Endothelial cell of umbilical vein (primary cell): ENCODE data around the gene FRMD6. TPM values are rescaled to one million over a fixed set of nuclear protein-coding genes. Genes with fewer than 3 reads are reported as not detected.

Source experiments
- BruUV-seq: library from RNA; stranded (reverse); fragments of 400-500 nt; replicated peaks from 2 replicates; lab custom pipeline; 2021; lab: Mats Ljungman, UMichigan
- CTCF ChIA-PET: fragments of 300-600, 350-600 bp; sonication (Branson Sonifier 250); formaldehyde crosslinking; loops from one replicate; lab custom pipeline; 2021; ENCODE audit warnings: antibody characterized with exemption, inconsistent platforms; lab: Charles Lee
- POLR2A ChIA-PET: fragments of 300-600, 350-600 bp; sonication (Branson Sonifier 250); formaldehyde crosslinking; loops from one replicate; lab custom pipeline; 2021; ENCODE audit warnings: antibody characterized with exemption, inconsistent platforms; lab: Charles Lee
- DNase-seq: peaks from one replicate; pipeline ENCODE4 v3.0.0-alpha.2; 2011; ENCODE audit warnings: low read depth, low spot score
- FAIRE-seq: peaks from 2 replicates; lab custom pipeline; 2011; peaks lifted over from hg19 to GRCh38; lab: Jason Lieb, UNC
- H2AFZ ChIP-seq: 2 replicates; pipeline ENCODE4 v1.6.0; 2012; ENCODE audit warnings: low read depth, low read length, control low read depth, inconsistent platforms
- H3K27ac ChIP-seq: 2 replicates; pipeline ENCODE4 v1.5.1; 2011; ENCODE audit warnings: low read depth, mild to moderate bottlenecking, control low read depth, low read length, moderate library complexity; ENCODE audit not compliant: insufficient read depth
- H3K27me3 ChIP-seq, 2 experiments: 2 replicates each; pipeline versions ENCODE4 v1.6.0 to v1.6.1; 2011; ENCODE audit warnings: low read length in 2 of 2, mixed read lengths in 1 of 2; ENCODE audit not compliant: control insufficient read depth in 2 of 2, insufficient read depth in 2 of 2
- H3K36me3 ChIP-seq, 2 experiments: 2 replicates in 1 of 2; 3 replicates in 1 of 2; pipeline ENCODE4 v1.5.1; 2011; ENCODE audit warnings: low read length in 2 of 2, mild to moderate bottlenecking in 1 of 2, moderate library complexity in 1 of 2; ENCODE audit not compliant: control insufficient read depth in 2 of 2, insufficient read depth in 2 of 2; ENCODE audit errors: extremely low read depth in 1 of 2
- H3K4me1 ChIP-seq: 3 replicates; pipeline ENCODE4 v1.5.1; 2011; ENCODE audit warnings: mild to moderate bottlenecking, low read length; ENCODE audit not compliant: control insufficient read depth, insufficient read depth; ENCODE audit errors: extremely low read depth
- H3K4me2 ChIP-seq: 2 replicates; pipeline ENCODE4 v1.6.1; 2011; ENCODE audit warnings: low read length, control low read depth, mixed read lengths; ENCODE audit not compliant: insufficient read depth
- H3K4me3 ChIP-seq, 3 experiments: fragments of 200-600 bp in 1 of 3; sonication (generic), shearing (Covaris generic) in 1 of 3; replicated peaks in 1 of 3; 2 replicates each; pipeline ENCODE4 v1.5.1; 2011 to 2016; ENCODE audit warnings: control low read depth in 3 of 3, low read length in 3 of 3, mild to moderate bottlenecking in 2 of 3, inconsistent platforms in 1 of 3, low read depth in 1 of 3, moderate library complexity in 1 of 3; ENCODE audit not compliant: insufficient read depth in 1 of 3
- H3K79me2 ChIP-seq: 2 replicates; pipeline ENCODE4 v1.6.0; 2012; ENCODE audit warnings: low read length, inconsistent platforms; ENCODE audit not compliant: control insufficient read depth, insufficient read depth
- H3K9ac ChIP-seq: replicated peaks from 2 replicates; pipeline ENCODE3; 2011; ENCODE audit warnings: low read length, control low read depth; ENCODE audit not compliant: insufficient read depth; ENCODE audit errors: extremely low read depth
- H3K9me1 ChIP-seq: replicated peaks from 3 replicates; pipeline ENCODE4 v1.6.0; 2011; ENCODE audit warnings: mild to moderate bottlenecking, low read length; ENCODE audit not compliant: control insufficient read depth, insufficient read depth; ENCODE audit errors: extremely low read depth
- H3K9me3 ChIP-seq: replicated peaks from 2 replicates; pipeline ENCODE4 v1.5.1; 2012; ENCODE audit warnings: low read length, inconsistent platforms; ENCODE audit not compliant: control insufficient read depth, insufficient read depth
- H4K20me1 ChIP-seq: replicated peaks from 2 replicates; pipeline ENCODE3; 2011; ENCODE audit warnings: mild to moderate bottlenecking, low read length; ENCODE audit not compliant: control insufficient read depth, insufficient read depth; ENCODE audit errors: extremely low read depth
- CTCF ChIP-seq, 2 donors: IDR thresholded peaks; 1 replicate in 1 of 2; 2 replicates in 1 of 2; pipeline ENCODE4 v1.5.1; 2011; ENCODE audit warnings: low read length in 2 of 2, mild to moderate bottlenecking in 2 of 2, moderate library complexity in 2 of 2, control low read depth in 1 of 2, inconsistent platforms in 1 of 2, low read depth in 1 of 2; ENCODE audit not compliant: insufficient read depth in 1 of 2; ENCODE audit errors: extremely low read depth in 1 of 2
- EZH2 ChIP-seq: IDR thresholded peaks from 2 replicates; pipeline ENCODE4 v1.6.1; 2012; ENCODE audit warnings: borderline replicate concordance, low read depth, mild to moderate bottlenecking, moderate library complexity, low read length, inconsistent platforms; ENCODE audit not compliant: severe bottlenecking
- JUN ChIP-seq: IDR thresholded peaks from 2 replicates; pipeline ENCODE4 v1.6.1; 2011; ENCODE audit warnings: borderline replicate concordance, low read depth; ENCODE audit not compliant: insufficient read length, insufficient read depth
- MYC ChIP-seq: IDR thresholded peaks from one replicate; pipeline ENCODE4 v1.6.1; 2011; ENCODE audit warnings: mild to moderate bottlenecking, low read depth, low read length
- POLR2A ChIP-seq: IDR thresholded peaks from 2 replicates; pipeline ENCODE4 v1.6.1; 2012; ENCODE audit warnings: low read depth, mild to moderate bottlenecking, control low read depth, low read length
- POLR2AphosphoS5 ChIP-seq: IDR thresholded peaks from 2 replicates; pipeline ENCODE4 v1.6.1; 2012; ENCODE audit warnings: low read depth, mild to moderate bottlenecking, control low read depth, low read length, moderate library complexity; ENCODE audit not compliant: insufficient read depth
- dilution Hi-C: fragments of 300-500 bp; cut with MboI; formaldehyde crosslinking; loops from one replicate; pipeline ENCODE4 v1.15.0; 2019; ENCODE audit warnings: low sequenced_read_pairs; ENCODE audit not compliant: extremely low pct_ligation_motif_present
- intact Hi-C: fragments of 100-400 bp; cut with micrococcal nuclease; formaldehyde crosslinking; loops from one replicate; pipeline ENCODE4 v1.10.0; 2022
- polyA plus RNA-seq, 4 experiments: library from polyadenylated mRNA; depleted of rRNA in 3 of 4; stranded (reverse) in 3 of 4; unstranded in 1 of 4; fragments of >200 nt; gene quantifications; 2 replicates each; pipeline versions ENCODE4 v1.2.1 to v1.2.3, GENCODE V29; 2011 to 2012; ENCODE audit warnings: missing spikeins in 1 of 4
- total RNA-seq: library from RNA; stranded (reverse); gene quantifications from 2 replicates; pipeline ENCODE4 v1.2.3, GENCODE V29; 2021
- TF ChIP-seq, protein P1 (sequence below): IDR thresholded peaks from 2 replicates; pipeline ENCODE4 v1.6.1; 2011; ENCODE audit not compliant: insufficient read depth, insufficient read length

The FRMD6 gene
- total and polyA plus RNA-seq, 2 donors (not counting 3 experiments of a cell fraction or from before 2014, with no cell fraction given): 69.0 to 97.1 TPM

- H3K9ac ChIP-seq: no peak overlapping the region
- H4K20me1 ChIP-seq: no peaks in the 10 kb centered on the region
- dilution Hi-C loops (no loop called here), intact Hi-C loops (no loop called here)
- POLR2A ChIA-PET: interaction anchor here (1.0 kb wide), 1 partner anchor 35 kb away, joined by 3 read pairs; the partner anchor contains the start of gene FRMD6
- peaks cover 13% of the 10 kb centered on the region for H3K4me1 ChIP-seq
- H3K4me3 ChIP-seq: no peak overlapping the region
- DNase-seq: no peak
- no peak overlapping the region for H2AFZ ChIP-seq
- no peaks in the 10 kb centered on the region for H3K9me1 ChIP-seq
- CTCF ChIA-PET: interaction anchor here (1.0 to 2.2 kb wide), 3 partner anchors 16 to 109 kb away, joined by 3 to 9 read pairs (median 5); partner anchors contain the start of gene FRMD6
- no peaks in the 10 kb centered on the region for H3K27me3 ChIP-seq
- TF ChIP-seq, protein P1, sequence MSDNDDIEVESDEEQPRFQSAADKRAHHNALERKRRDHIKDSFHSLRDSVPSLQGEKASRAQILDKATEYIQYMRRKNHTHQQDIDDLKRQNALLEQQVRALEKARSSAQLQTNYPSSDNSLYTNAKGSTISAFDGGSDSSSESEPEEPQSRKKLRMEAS: no peak
- TF ChIP-seq POLR2AphosphoS5 (no peak), JUN (no peak), EZH2 (no peak), CTCF (IDR thresholded peaks at IDR 0.05; ENCODE audit: extremely low read depth in 1 of 2, insufficient read depth in 1 of 2, low read depth in 1 of 2, low read length in 2 of 2) (no peak), POLR2A (no peak), MYC (no peak)
- BruUV-seq: no TSS peak
- H3K36me3 ChIP-seq: no peaks in the 10 kb centered on the region
- H3K79me2 ChIP-seq: no peaks in the 10 kb centered on the region
- H3K9me3 ChIP-seq: no peaks in the 10 kb centered on the region
- H3K27ac ChIP-seq: no peak overlapping the region
- no peak for FAIRE-seq
- no peak overlapping the region for H3K4me2 ChIP-seq
These were observed 35.5 kb upstream of the FRMD6 start for GRCh38 chr14:51616256-51616655.
